Mucosa of descending colon (tissue), 3 donors: ENCODE results near the gene VPS16. TPM values are rescaled to one million over a fixed set of nuclear protein-coding genes. Genes with fewer than 3 reads are reported as not detected.
"Not testable (repeated sequence)": the region's sequence is repeated elsewhere in the genome, so short reads cannot be mapped to it uniquely, and the experiment has no call there.

Experiments
- ATAC-seq: fragments of 200-7000 bp; cut with Tn5 transposase; one replicate; pipeline ENCODE4 v1.9.1; 2020; ENCODE audit warnings: mild to moderate bottlenecking, moderate library complexity
- DNase-seq, 3 donors: peaks; one replicate each; pipeline ENCODE4 v3.0.0-alpha.2; 2020
- H3K36me3 ChIP-seq: fragments of 200-600 bp; one replicate; pipeline ENCODE4 v1.8.0; 2021; ENCODE audit warnings: low read depth, mild to moderate bottlenecking
- H3K4me1 ChIP-seq: fragments of 200-600 bp; one replicate; pipeline ENCODE4 v1.8.0; 2021; ENCODE audit warnings: low read depth, mild to moderate bottlenecking
- H3K4me3 ChIP-seq: fragments of 200-600 bp; one replicate; pipeline ENCODE4 v1.8.0; 2021; ENCODE audit warnings: mild to moderate bottlenecking
- H3K9me3 ChIP-seq: fragments of 200-600 bp; one replicate; pipeline ENCODE4 v1.8.0; 2021; ENCODE audit warnings: mild to moderate bottlenecking
- CTCF ChIP-seq: fragments of 200-600 bp; IDR thresholded peaks from one replicate; pipeline ENCODE4 v1.8.0; 2022; ENCODE audit warnings: antibody characterized with exemption, mild to moderate bottlenecking
- intact Hi-C, 2 donors: fragments of 100-400 bp; cut with DNase I in 1 of 2; cut with micrococcal nuclease in 1 of 2; formaldehyde crosslinking; loops; one replicate each; pipeline versions ENCODE4 v1.11.0 to v1.11.1; 2022; cut with DNase I, micrococcal nuclease
- total RNA-seq, 3 donors: library from RNA; stranded (reverse); fragmentation: NEBNext Ultra II Directional in 2 of 3; extraction: Animal tissue kit (Norgen Biotek cat#: 25700) in 2 of 3; gene quantifications; one replicate each; pipeline versions ENCODE4 v1.2.1 to v1.2.4, GENCODE V29; 2021 to 2023
- donor health status: DM: no; HTN: no; CAD: no; lungs with moderate emphysema.
- donor health status: DM: no; HTN: no; CAD: no.
- donor health status: DM: no; HTN: yes; CAD: no.

Gene VPS16
- total RNA-seq, 3 donors from 2014 or later = 36.9 to 52.0 (median 38.5) TPM

- no peak for TF ChIP-seq CTCF
- ATAC-seq (peak; percentile 59), DNase-seq (no peak)
- peaks cover 7% of the 10 kb centered on the region for H3K9me3 ChIP-seq
- H3K4me3 ChIP-seq = no peak overlapping the region
- H3K4me1 ChIP-seq = peaks cover 15% of the 10 kb centered on the region
- intact Hi-C loops = no loop called here
- H3K36me3 ChIP-seq = no peaks in the 10 kb centered on the region
Measured at GRCh38 chr20:2890742-2891141, 50.2 kb downstream of the VPS16 start.

DNA sequence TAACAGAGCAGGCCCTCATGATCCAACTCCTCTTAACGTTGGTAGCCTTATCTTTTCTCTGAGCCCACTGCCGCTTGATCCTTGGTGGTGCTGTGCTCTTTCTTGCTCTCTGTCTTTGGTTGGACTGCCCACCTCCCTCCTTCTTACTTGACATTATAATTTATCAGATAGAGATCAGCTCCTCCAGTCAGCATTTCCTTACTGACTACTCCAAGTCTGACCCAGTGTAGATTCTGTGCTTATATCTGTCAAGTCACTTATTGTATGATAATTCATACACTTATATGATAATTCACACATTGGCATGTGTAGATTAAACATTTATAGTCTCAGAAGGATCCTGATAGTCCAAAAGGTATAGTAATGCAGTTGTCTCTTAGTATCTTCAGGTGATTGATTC, 50.8 kb downstream of the VPS16 start:
- DNase-seq = no peak
- TF ChIP-seq CTCF = no peak
- Histone ChIP-seq H3K9me3 (peaks cover 7% of the 10 kb centered on the region), H3K4me3 (no peak overlapping the region), H3K36me3 (no peaks in the 10 kb centered on the region), H3K4me1 (peaks cover 15% of the 10 kb centered on the region)
- intact Hi-C loops = no loop called here
- no peak for ATAC-seq

GRCh38 chr20:2892376-2892775, 51.8 kb downstream of the VPS16 start:
- peak; percentile 87 for ATAC-seq
- peak in 1 of 3 donors; percentile 62 for DNase-seq
- no peaks in the 10 kb centered on the region for H3K36me3 ChIP-seq
- no peak for TF ChIP-seq CTCF
- peaks cover 7% of the 10 kb centered on the region for H3K9me3 ChIP-seq
- H3K4me1 ChIP-seq = peaks cover 15% of the 10 kb centered on the region
- intact Hi-C loops = no loop called here
- no peak overlapping the region for H3K4me3 ChIP-seq

DNA sequence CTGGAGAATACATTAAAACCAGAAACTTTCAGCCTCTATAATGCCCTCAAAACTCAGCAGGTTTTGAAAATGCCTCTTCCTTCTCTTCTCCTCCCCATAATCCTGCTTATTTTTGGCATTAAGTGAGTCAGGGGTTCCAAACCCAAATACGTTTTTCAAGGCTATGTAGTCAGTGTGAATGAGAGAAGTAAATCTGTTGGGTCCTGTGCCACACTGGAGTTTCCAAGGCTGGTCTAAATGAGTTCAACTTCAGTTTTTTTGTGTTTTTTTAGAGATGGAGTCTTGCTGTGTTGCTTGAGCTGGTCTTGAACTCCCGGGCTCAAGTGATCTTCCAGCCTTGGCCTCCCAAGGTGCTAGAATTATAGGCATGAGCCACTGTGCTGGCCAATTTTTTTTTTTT, 53.7 kb downstream of the VPS16 start:
- DNase-seq (no peak), ATAC-seq (no peak)
- H3K9me3 ChIP-seq = peaks cover 7% of the 10 kb centered on the region
- intact Hi-C loops = no loop called here
- peaks cover 15% of the 10 kb centered on the region for H3K4me1 ChIP-seq
- H3K4me3 ChIP-seq = no peak overlapping the region
- no peaks in the 10 kb centered on the region for H3K36me3 ChIP-seq
- no peak for TF ChIP-seq CTCF

DNA sequence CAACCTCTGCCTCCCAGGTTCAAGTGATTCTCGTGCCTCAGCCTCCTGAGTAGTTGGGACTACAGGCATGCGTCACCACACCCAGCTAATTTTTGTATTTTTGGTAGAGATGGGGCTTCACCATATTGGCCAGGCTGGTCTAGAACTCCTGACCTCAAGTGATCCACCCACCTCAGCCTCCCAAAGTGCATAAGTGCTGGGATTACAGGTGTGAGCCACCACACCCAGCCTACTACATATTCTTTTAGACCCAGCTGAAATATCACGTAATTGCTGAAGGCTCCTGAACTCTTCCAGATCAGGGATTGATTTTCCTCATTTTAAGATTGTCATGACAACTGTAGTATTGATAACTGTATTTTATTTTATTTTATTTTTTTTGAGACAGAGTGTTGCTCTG, 54.6 kb downstream of the VPS16 start:
- intact Hi-C loops, H3K4me3 ChIP-seq, H3K36me3 ChIP-seq, ATAC-seq, DNase-seq, H3K9me3 ChIP-seq: not testable (repeated sequence)
- H3K4me1 ChIP-seq = peaks cover 15% of the 10 kb centered on the region

GRCh38 chr20:2899243-2899642, 58.7 kb downstream of the VPS16 start:
- H3K4me1 ChIP-seq = peaks cover 6% of the 10 kb centered on the region
- ATAC-seq (no peak), DNase-seq (no peak)
- no peak overlapping the region for H3K4me3 ChIP-seq
- TF ChIP-seq CTCF = no peak
- H3K9me3 ChIP-seq = peaks cover 7% of the 10 kb centered on the region
- intact Hi-C loops = no loop called here
- H3K36me3 ChIP-seq = no peaks in the 10 kb centered on the region
